RPMI7951 (cell line): ENCODE data around the gene SNX27. TPM values are rescaled to one million over a fixed set of nuclear protein-coding genes. Genes with fewer than 3 reads are reported as not detected.
"Not testable (repeated sequence)": the region's sequence is repeated elsewhere in the genome, so short reads cannot be mapped to it uniquely, and the experiment has no call there.

Experiments used
- DNase-seq: peaks from one replicate; pipeline ENCODE4 v3.0.0-alpha.2; 2012; ENCODE audit warnings: low read depth
- total RNA-seq: library from RNA; depleted of rRNA; stranded (reverse); fragments of >200 nt; shearing (Covaris generic); gene quantifications from 2 replicates; pipeline ENCODE4 v1.2.3, GENCODE V29; 2014; rRNA removed

The SNX27 gene
- total RNA-seq, 1 experiment from 2014 or later: 15.4 TPM

GRCh38 chr1:151720974-151721787 is 109.3 kb downstream of the SNX27 start, which contains the start of gene RIIAD1:
Gene RIIAD1 (plus strand): TSS chr1:151721522. CDS start chr1:151721537, 15 bp downstream.
- peak; percentile 39 for DNase-seq

GRCh38 chr1:151721788-151722510 is 110.1 kb downstream of the SNX27 start:
- no peak for DNase-seq

GRCh38 chr1:151723726-151724370 is 112.0 kb downstream of the SNX27 start:
- no peak for DNase-seq

- DNase-seq: peak; percentile 54
Measured at GRCh38 chr1:151728151-151729054, 116.6 kb downstream of the SNX27 start.

GRCh38 chr1:151729157-151729965 is 117.5 kb downstream of the SNX27 start:
- DNase-seq: no peak

GRCh38 chr1:151729966-151730291 is 118.1 kb downstream of the SNX27 start:
- DNase-seq: no peak

GRCh38 chr1:151733126-151733525 is 121.3 kb downstream of the SNX27 start:
- no peak for DNase-seq

- not testable (repeated sequence) for DNase-seq
Measured at GRCh38 chr1:151733995-151734394, 122.1 kb downstream of the SNX27 start.

- no peak for DNase-seq
Measured at GRCh38 chr1:151737026-151737425, 125.2 kb downstream of the SNX27 start.

- DNase-seq: no peak
Measured at GRCh38 chr1:151737479-151737878, 125.6 kb downstream of the SNX27 start.

GRCh38 chr1:151739590-151740355 is 127.9 kb downstream of the SNX27 start:
- DNase-seq: no peak

GRCh38 chr1:151741516-151741915 is 129.7 kb downstream of the SNX27 start:
- DNase-seq: no peak

Other genes with a start within 250 kb of the SNX27 start
- 5.1 and 5.2 TPM in 2 replicates for gene SELENBP1, start 239.3 kb upstream of the SNX27 start, total RNA-seq
- 469 and 498 TPM in 2 replicates for gene PSMB4, start 212.5 kb upstream of the SNX27 start, total RNA-seq
- gene POGZ, start 152.6 kb upstream of the SNX27 start, total RNA-seq: 9.5 and 13.5 TPM in 2 replicates
- gene CGN, start 100.7 kb upstream of the SNX27 start, total RNA-seq: under 0.01 and 0.10 TPM in 2 replicates
- 2.3 and 3.8 TPM in 2 replicates for gene TUFT1, start 71.7 kb upstream of the SNX27 start, total RNA-seq
- gene CELF3, start 104.8 kb downstream of the SNX27 start, total RNA-seq: not detected in 2 replicates
- gene RIIAD1, start 109.5 kb downstream of the SNX27 start, total RNA-seq: not detected in 2 replicates
- gene MRPL9, start 151.4 kb downstream of the SNX27 start, total RNA-seq: 101 and 156 TPM in 2 replicates
- 4.6 and 5.5 TPM in 2 replicates for gene TDRKH, start 178.4 kb downstream of the SNX27 start, total RNA-seq
- gene LINGO4, start 193.4 kb downstream of the SNX27 start, total RNA-seq: not detected in 2 replicates
- gene RORC, start 219.8 kb downstream of the SNX27 start, total RNA-seq: not detected in 2 replicates
- not detected in 2 replicates for gene C2CD4D, start 227.8 kb downstream of the SNX27 start, total RNA-seq
- not detected in 2 replicates for gene THEM5, start 241.7 kb downstream of the SNX27 start, total RNA-seq